Hematopoietic multipotent progenitor cell treated with erythropoietin and hydrocortisone succinate and interleukin-3 and kit ligand, for 6 days (in vitro differentiated cells): Measurements from ENCODE around the gene DDX54.
A peak's percentile ranks its signal among the peaks of the same experiment; 100 is the strongest.
"Not testable (repeated sequence)": the region's sequence is repeated elsewhere in the genome, so short reads cannot be mapped to it uniquely, and the experiment has no call there.

Experiments
- DNase-seq: peaks from one replicate; pipeline ENCODE4 v3.0.0-alpha.2; 2015

DDX54 gene

GRCh38 chr12:113220593-113221180, 35.4 kb upstream of the DDX54 start:
- no peak for DNase-seq

- no peak for DNase-seq
These were observed 30.7 kb upstream of the DDX54 start for GRCh38 chr12:113216027-113216426.

GRCh38 chr12:113214895-113215400, 29.7 kb upstream of the DDX54 start:
- peak; percentile 67 for DNase-seq

GRCh38 chr12:113211160-113211559, 25.9 kb upstream of the DDX54 start:
- no peak for DNase-seq

GRCh38 chr12:113208041-113208934, 23.0 kb upstream of the DDX54 start:
- peak; percentile 90 for DNase-seq

GRCh38 chr12:113207613-113208040, 22.3 kb upstream of the DDX54 start:
- DNase-seq, result peak; percentile 50

- DNase-seq, result not testable (repeated sequence)
These were observed 21.5 kb upstream of the DDX54 start for GRCh38 chr12:113206802-113207201.

- DNase-seq, result no peak
These were observed 19.5 kb upstream of the DDX54 start for GRCh38 chr12:113204804-113205203.

GRCh38 chr12:113203852-113204760, 18.8 kb upstream of the DDX54 start:
- peak; percentile 74 for DNase-seq

GRCh38 chr12:113202300-113203075, 17.2 kb upstream of the DDX54 start:
- DNase-seq, result peak; percentile 47

- DNase-seq, result no peak
These were observed 16.2 kb upstream of the DDX54 start for GRCh38 chr12:113201187-113202177.

- DNase-seq, result no peak
These were observed 14.9 kb upstream of the DDX54 start for GRCh38 chr12:113200021-113200797.

GRCh38 chr12:113198296-113198695, 13.0 kb upstream of the DDX54 start:
- DNase-seq, result no peak

- DNase-seq, result no peak
These were observed 12.3 kb upstream of the DDX54 start for GRCh38 chr12:113197518-113198077.

- peak; percentile 95 for DNase-seq
These were observed 11.7 kb upstream of the DDX54 start for GRCh38 chr12:113196990-113197389.

GRCh38 chr12:113196582-113196981, 11.3 kb upstream of the DDX54 start:
- no peak for DNase-seq

- no peak for DNase-seq
These were observed 10.3 kb upstream of the DDX54 start for GRCh38 chr12:113195598-113195997.

- DNase-seq, result no peak
These were observed 9.7 kb upstream of the DDX54 start for GRCh38 chr12:113194971-113195391.

GRCh38 chr12:113191227-113191626, 5.9 kb upstream of the DDX54 start:
- peak; percentile 86 for DNase-seq

- peak; percentile 93 for DNase-seq
These were observed 5.5 kb upstream of the DDX54 start for GRCh38 chr12:113190761-113191160.
